Breast epithelium (tissue), 3 donors: ENCODE measurements around the gene TFCP2L1.
"Not testable (repeated sequence)": the region's sequence is repeated elsewhere in the genome, so short reads cannot be mapped to it uniquely, and the experiment has no call there.

Experiments used
- POLR2AphosphoS5 ChIP-seq, 3 donors: sonication (generic); formaldehyde crosslinking; IDR thresholded peaks; one replicate each; pipeline ENCODE4 v1.6.1; 2017; ENCODE audit warnings: antibody characterized with exemption in 3 of 3
- TF ChIP-seq, protein P1 (sequence below), 3 donors: fragments of 450-650 bp; IDR thresholded peaks; one replicate each; pipeline ENCODE4 v1.5.1; 2016 to 2017; ENCODE audit warnings: antibody characterized with exemption in 3 of 3, mild to moderate bottlenecking in 3 of 3, moderate library complexity in 3 of 3

DNA sequence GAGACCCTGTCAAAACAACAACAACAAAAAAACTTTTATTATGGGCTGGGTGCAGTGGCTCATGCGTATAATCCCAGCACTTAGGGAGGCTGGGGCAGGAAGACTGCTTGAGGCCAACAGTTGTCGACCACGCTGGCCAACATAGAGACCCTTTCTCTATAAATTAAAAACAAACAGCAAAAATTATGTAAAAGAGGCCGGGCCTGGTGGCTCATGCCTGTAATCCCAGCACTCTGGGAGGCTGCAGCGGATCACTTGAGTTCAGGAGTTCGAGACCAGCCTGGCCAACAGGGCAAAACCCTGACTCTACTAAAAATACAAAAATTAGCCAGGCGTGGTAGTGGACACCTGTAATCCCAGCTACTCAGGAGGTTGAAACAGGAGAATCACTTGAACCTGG, 15.6 kb downstream of the TFCP2L1 start:
- TF ChIP-seq, protein P1, sequence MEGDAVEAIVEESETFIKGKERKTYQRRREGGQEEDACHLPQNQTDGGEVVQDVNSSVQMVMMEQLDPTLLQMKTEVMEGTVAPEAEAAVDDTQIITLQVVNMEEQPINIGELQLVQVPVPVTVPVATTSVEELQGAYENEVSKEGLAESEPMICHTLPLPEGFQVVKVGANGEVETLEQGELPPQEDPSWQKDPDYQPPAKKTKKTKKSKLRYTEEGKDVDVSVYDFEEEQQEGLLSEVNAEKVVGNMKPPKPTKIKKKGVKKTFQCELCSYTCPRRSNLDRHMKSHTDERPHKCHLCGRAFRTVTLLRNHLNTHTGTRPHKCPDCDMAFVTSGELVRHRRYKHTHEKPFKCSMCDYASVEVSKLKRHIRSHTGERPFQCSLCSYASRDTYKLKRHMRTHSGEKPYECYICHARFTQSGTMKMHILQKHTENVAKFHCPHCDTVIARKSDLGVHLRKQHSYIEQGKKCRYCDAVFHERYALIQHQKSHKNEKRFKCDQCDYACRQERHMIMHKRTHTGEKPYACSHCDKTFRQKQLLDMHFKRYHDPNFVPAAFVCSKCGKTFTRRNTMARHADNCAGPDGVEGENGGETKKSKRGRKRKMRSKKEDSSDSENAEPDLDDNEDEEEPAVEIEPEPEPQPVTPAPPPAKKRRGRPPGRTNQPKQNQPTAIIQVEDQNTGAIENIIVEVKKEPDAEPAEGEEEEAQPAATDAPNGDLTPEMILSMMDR (IDR thresholded peaks at IDR 0.05), result not testable (repeated sequence)
- TF ChIP-seq POLR2AphosphoS5 (IDR thresholded peaks at IDR 0.05), result not testable (repeated sequence)
